Right ventricle myocardium superior (tissue), 1 donor: ENCODE data around the gene LDAH. TPM values are rescaled to one million over a fixed set of nuclear protein-coding genes. Genes with fewer than 3 reads are reported as not detected.

Experiments
- ATAC-seq: fragments of 200-7000 bp; cut with Tn5 transposase; one replicate; pipeline ENCODE4 v1.9.1; 2020; ENCODE audit warnings: mild to moderate bottlenecking; ENCODE audit not compliant: poor library complexity
- DNase-seq: peaks from one replicate; pipeline ENCODE4 v3.0.0-alpha.2; 2020
- intact Hi-C: fragments of 100-400 bp; cut with DNase I; formaldehyde crosslinking; loops from one replicate; pipeline ENCODE4 v1.11.2; 2022
- total RNA-seq: library from RNA; stranded (reverse); fragmentation: NEBNext Ultra II Directional; extraction: Animal tissue kit (Norgen Biotek cat#: 25700); gene quantifications from one replicate; pipeline ENCODE4 v1.2.1, GENCODE V29; 2021
- donor health status: DM: no; HTN: yes; CAD: no; lungs with severe emphysema.

LDAH gene
- total RNA-seq, 1 donor from 2014 or later, result 7.0 TPM

- DNase-seq (peak; percentile 43), ATAC-seq (no peak)
- intact Hi-C loops, result no loop called here
Observed at GRCh38 chr2:20649576-20649975, 173.3 kb downstream of the LDAH start.

GRCh38 chr2:20648831-20649230, 174.1 kb downstream of the LDAH start:
- intact Hi-C loops, result no loop called here
- ATAC-seq, result no peak
- DNase-seq, result peak; percentile 41

DNA sequence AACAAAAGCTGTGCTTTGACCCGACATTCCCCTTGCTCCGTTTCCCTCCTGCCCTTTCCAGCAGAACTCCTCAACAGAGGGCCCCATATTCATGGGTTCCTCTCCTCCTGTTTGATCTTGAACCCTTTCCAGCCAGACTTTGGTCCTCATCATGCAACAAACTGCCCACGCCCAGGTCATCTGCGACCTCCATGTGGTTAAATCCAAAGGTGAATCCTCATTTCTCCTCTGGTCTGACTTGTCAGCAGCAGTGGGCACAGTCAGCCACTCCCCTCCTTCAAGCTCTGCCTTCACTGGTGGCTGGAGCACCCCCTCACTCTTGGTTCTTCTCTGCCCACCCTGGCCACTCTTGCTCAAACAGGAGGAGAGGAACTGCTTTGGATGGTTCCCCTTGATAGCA, 174.7 kb downstream of the LDAH start:
- no peak for ATAC-seq
- intact Hi-C loops, result no loop called here
- DNase-seq, result peak; percentile 28

- intact Hi-C loops, result no loop called here
- peak; percentile 37 for DNase-seq
- no peak for ATAC-seq
Observed at GRCh38 chr2:20647738-20648137, 175.2 kb downstream of the LDAH start.

- DNase-seq (peak; percentile 22), ATAC-seq (no peak)
- intact Hi-C loops, result no loop called here
Observed at GRCh38 chr2:20647211-20647610, 175.7 kb downstream of the LDAH start.

- no peak for ATAC-seq
- intact Hi-C loops, result no loop called here
- DNase-seq, result peak; percentile 29
Observed at GRCh38 chr2:20646446-20646845, 176.5 kb downstream of the LDAH start.

DNA sequence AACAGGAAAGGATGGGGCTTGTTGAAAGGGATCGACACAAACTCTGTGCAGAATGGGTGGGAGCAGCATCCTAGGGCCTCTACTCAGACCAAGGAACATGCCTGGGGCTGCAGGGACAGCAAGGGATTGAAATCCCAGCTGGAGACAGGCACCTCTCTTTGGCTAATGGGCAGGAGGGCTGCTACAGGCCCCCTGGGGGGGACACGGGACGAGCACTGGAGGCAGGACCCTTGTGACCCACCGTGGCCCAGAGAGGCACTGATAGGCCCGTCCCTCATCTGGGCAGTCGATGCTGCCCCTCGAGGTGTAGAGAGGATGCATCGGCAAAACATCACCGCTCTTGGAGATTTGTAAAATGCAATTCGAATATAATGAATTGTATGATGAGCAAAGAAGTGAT, 177.1 kb downstream of the LDAH start:
- intact Hi-C loops, result no loop called here
- ATAC-seq, result no peak
- DNase-seq, result peak; percentile 20

DNA sequence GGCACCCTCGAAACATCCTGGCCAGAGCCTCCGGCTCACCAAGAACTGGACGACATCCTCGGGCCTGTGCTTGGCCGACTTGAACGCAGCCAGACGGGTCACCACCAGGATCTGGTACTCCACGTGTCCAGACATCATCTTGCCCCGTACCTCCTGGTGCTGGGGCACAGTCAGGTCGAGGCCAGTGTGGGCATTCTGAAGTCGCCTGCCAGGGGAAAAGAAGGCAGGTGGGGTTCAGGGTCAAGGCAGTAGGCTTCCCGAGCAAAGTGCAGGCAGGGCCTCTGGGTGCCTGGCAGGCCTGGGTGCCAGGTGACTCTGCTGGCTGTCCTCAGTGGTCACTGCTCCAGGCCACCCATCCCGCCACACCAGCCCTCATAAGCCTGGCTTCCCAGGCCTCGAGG, 177.6 kb downstream of the LDAH start:
- intact Hi-C loops, result no loop called here
- no peak for ATAC-seq
- DNase-seq, result peak; percentile 12

DNA sequence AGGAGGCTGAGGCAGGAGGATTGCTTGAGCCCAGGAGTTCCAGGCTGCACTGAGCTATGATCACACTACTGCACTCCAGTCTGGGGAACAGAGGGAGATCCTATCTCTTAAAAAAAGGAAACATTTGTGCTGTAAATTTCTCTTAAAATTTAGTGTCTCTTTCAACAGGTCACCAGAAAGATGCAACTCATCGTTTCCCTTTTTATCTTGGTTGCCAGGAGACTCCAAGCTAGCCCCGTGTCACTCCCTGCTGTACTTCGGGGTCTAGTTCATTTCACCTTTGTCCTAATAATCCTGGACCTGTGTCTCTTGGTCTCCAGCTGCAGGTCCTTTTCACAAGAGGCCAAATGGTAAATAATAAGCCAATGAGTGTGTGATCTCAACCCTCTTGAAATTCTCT, 179.1 kb downstream of the LDAH start:
- DNase-seq (peak; percentile 7), ATAC-seq (no peak)
- intact Hi-C loops, result no loop called here

GRCh38 chr2:20643060-20643459, 179.8 kb downstream of the LDAH start:
- intact Hi-C loops, result no loop called here
- ATAC-seq, result no peak
- peak; percentile 34 for DNase-seq

DNA sequence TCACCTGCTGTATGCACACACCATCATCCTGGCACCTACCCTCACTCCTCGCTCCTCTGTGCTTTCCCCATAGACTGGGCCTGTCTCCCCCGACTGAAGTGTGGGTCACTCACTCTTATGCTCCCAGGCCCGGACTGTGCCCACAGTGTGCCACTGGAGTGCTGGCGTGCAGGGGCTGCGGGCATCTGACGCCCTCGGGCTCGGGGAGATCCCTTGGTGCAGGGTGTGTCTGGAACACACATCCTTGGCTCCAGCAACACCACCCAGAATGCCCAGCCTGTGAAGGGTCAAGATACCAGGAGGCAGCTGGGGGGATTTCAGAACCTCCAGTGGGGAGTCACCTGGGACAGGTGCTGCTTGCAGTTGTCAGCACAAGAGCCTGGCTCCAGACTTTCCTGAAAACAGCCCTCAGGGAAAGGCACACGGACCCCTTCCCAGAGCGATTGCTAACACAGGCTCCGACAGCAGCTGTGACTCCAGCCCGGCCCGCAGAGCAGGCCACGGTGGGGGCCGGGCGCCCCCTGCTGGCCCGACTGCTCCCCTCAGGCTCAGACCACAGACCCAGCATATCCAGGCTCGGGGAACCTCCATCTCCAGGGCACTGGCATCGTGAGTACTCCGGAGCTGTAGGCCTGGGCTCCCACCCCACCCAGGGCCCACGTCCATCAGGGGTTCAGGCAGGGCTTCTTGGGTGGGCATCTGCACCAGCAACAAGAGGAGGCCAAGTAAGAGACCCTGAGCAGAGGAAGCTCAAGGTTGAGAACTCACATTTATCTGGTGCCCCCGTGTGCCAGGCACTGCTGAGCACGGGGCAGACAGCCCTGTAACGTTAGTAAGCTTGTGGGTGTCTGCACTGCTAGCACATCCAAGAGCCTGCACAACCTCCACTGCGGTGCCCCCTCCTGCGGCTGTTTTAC, 180.6 kb downstream of the LDAH start:
- intact Hi-C loops, result no loop called here
- ATAC-seq (peak; percentile 92), DNase-seq (peak; percentile 89)

- ATAC-seq (peak; percentile 23), DNase-seq (peak; percentile 53)
- intact Hi-C loops, result no loop called here
Observed at GRCh38 chr2:20641123-20641985, 181.5 kb downstream of the LDAH start.

- intact Hi-C loops, result no loop called here
- DNase-seq (peak; percentile 75), ATAC-seq (no peak)
Observed at GRCh38 chr2:20640411-20641122, 182.3 kb downstream of the LDAH start.

DNA sequence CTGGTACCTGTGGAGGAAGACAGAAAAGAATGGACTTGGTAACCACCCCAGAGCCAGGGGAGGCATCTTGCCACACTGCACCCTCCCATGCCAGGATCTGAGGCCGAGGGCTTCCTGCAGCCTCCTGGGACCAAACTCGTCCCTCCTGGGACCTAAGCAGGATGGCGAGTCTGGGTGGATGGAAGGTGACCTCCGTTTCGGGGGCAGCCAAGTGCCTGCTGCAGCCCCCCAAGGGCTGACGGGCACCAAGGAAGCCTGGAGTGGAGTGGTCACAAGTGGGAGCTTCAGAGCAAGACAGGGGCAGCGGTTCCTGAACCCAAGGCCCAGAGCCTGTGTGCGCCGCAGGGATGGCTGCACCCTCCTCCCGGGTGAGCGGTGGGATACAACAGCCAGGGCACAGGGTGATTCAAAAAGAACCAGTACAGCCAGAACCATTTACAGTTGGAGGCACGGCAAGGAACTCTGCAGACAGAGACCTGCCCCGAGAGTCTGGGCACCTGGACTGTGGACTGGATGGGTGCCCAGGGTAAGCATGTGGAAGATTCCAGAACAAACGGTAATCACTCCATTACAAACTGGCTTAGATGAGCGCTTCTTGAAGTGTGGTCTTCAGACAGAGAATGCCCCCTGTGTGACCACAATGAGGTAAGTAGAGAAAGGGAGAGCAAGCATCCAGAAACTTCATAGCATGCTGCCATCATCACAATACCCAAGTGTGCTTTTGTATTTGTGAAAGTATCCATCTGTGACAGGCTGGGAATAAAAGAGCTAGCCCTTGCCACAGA, 184.1 kb downstream of the LDAH start:
- intact Hi-C loops, result loop anchor here (10.0 kb wide), 1 partner anchor 54 kb away; no protein-coding TSS in a partner anchor
- no peak for ATAC-seq
- DNase-seq, result peak; percentile 32

DNA sequence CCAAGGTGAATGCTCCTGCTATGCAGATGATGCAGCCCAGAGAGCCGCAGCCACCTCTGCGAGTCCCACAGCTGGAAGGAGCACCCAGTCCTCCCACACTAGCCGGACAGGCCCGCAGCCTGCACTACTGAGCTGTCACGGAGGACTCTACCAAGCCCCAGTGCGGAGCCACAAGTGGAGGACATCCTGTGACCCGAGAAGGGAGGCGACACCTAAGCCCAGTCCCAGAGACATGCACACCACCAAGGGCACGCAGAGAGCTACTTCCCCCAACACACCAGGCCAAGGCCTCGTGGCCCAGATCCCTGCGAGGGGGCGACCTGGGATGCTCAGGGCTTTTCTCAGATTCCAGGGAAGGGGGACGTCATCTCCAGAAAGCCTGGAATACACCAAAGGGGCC, 184.9 kb downstream of the LDAH start:
- ATAC-seq, result no peak
- peak; percentile 36 for DNase-seq
- intact Hi-C loops, result loop anchor here (10.0 kb wide), 1 partner anchor 53 kb away; no protein-coding TSS in a partner anchor

GRCh38 chr2:20637147-20637546, 185.8 kb downstream of the LDAH start:
- ATAC-seq (peak; percentile 69), DNase-seq (peak; percentile 73)
- intact Hi-C loops, result loop anchor here (2.0 to 10.0 kb wide), 2 partner anchors 52 to 192 kb away; no protein-coding TSS in a partner anchor

DNA sequence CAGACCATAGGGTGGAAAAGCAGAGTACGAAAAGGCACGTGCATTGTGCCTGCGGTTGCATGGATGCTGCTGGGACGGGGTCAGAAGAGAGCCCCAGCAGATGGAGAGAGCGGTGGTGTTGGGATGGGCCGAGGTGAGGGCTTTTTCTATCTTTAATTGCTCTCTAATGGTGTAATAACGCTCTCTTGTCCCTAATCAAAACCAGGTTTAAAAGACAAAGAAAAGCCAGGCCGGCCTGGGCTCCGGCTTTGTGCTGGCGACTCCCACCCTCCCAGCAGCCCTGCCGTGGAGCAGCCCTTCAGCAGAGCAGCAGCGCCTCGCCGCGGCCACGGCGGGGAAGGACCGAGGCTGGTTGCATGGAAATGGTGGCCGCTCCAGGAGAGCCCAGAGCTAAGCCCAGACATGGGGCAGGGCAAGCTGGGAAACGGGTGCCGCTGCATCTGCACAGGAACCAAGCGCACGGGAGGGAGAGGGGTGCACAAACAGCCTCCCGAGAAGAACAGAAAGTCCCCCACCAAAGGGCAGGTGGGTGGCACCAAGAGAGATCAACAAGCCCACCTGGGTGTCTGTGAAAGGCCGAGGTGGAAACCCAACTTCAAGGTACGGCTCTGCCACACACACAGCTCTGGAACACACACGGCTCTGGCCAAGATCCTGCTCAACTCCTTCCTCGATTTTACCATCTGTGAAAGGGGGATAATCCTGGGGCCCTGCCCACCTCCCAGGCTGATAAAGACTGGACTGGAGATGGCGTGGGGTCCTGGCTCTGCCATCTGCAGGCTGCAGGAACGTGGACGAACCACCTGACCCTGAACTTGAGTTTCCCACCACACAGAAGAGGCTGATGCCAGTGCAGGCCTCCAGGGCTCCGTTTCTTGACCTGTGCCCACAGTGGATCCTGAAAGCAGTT, 187.0 kb downstream of the LDAH start:
- ATAC-seq (peak; percentile 88), DNase-seq (peak; percentile 92)

More for the DNA sequence above, 187.0 kb downstream of the LDAH start:
- intact Hi-C loops, result loop anchor here (2.0 to 10.0 kb wide), 2 partner anchors 51 to 191 kb away; no protein-coding TSS in a partner anchor
